ENCODE measurements around the gene CABP2. TPM values are rescaled to one million over a fixed set of nuclear protein-coding genes. Genes with fewer than 3 reads are reported as not detected.

CABP2 gene
- total and polyA plus RNA-seq, 10 of the 15 experiments (the other 5 are each of a cell fraction or from before 2014, with no cell fraction given) = not detected

DNA sequence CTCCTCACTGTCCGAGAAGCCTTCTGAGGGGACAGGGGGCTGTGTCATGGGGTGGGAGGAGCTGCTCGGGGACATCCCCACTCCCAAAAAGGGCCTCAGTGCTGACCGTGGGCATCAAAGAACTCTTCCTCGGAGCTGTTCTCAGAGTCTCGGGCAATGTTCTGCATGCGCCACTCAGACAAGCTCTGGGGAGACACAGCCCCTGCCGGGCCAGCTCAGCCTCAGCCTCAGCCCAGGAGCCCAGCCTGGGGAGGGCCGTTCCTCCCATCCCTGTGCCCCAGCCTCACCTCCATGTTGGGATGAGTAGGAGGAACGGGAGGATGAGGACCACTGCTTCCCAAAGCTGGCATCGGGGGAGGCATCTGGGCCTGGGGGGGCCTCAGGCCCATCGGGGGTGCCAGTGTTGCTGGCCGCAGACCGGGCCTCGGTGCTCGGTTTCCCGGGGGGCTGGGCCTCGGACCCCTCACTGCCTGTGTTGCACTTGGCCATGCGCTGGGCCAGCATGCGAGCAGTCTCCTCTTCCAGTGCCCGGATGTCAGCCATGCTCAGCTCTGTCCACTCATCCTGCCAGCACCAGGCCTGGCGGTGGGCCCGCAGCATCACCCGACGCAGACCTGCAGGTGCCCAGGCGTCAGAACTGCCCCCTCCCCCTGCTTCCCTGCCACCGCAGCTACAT, 23.3 kb downstream of the CABP2 start:
- SMC1A ChIA-PET (ENCODE audit: uncharacterized antibody, unreplicated experiment) = no interaction called here
- BruUV-seq (replicated peaks) = no TSS peak
- RAD21 ChIA-PET (ENCODE audit: unreplicated experiment) = no interaction called here
- Histone ChIP-seq H3K4me3 (no peak overlapping the region), H3K27ac (ENCODE audit: control insufficient read depth, insufficient read depth) (no peak overlapping the region), H2AFZ (ENCODE audit: control insufficient read depth, low read depth, low read length) (no peak overlapping the region), H4K20me1 (ENCODE audit: control insufficient read depth, insufficient read depth) (no peaks in the 10 kb centered on the region; the same call in 1 of the 2 replicates), H3K4me2 (ENCODE audit: control insufficient read depth, insufficient read depth) (no peak overlapping the region), H3K4me1 (ENCODE audit: control insufficient read depth, insufficient read depth, low read length) (peaks cover 3% of the 10 kb centered on the region), H3K79me2 (ENCODE audit: control insufficient read depth, insufficient read depth, low read length) (peaks cover 8% of the 10 kb centered on the region), H3K36me3 (ENCODE audit: control insufficient read depth in 2 of 2, insufficient read depth in 2 of 2, low read length in 1 of 2) (peaks cover 0 to 10% of the 10 kb centered on the region in 2 experiments; a peak in 3 of 4 replicates), H3K9me3 (replicated peaks; ENCODE audit: control insufficient read depth, insufficient read depth, low read length) (no peaks in the 10 kb centered on the region), H3K9ac (ENCODE audit: control insufficient read depth, insufficient read depth, low read length) (no peak overlapping the region), H3K27me3 (replicated peaks in 1 of 2; ENCODE audit: control insufficient read depth in 2 of 2, insufficient read depth in 2 of 2, low read length in 1 of 2) (no peaks in the 10 kb centered on the region)
- TF ChIP-seq RCOR1 (conservative IDR thresholded peaks at IDR 0.05; ENCODE audit: low read depth, low read length) = no peak
- 0 out of 2 replicates have a peak, but pooled peaks have one; percentile 21 for TF ChIP-seq POLR2A (IDR thresholded peaks at IDR 0.05; ENCODE audit: low read depth, low read length)
- TF ChIP-seq, protein P1, sequence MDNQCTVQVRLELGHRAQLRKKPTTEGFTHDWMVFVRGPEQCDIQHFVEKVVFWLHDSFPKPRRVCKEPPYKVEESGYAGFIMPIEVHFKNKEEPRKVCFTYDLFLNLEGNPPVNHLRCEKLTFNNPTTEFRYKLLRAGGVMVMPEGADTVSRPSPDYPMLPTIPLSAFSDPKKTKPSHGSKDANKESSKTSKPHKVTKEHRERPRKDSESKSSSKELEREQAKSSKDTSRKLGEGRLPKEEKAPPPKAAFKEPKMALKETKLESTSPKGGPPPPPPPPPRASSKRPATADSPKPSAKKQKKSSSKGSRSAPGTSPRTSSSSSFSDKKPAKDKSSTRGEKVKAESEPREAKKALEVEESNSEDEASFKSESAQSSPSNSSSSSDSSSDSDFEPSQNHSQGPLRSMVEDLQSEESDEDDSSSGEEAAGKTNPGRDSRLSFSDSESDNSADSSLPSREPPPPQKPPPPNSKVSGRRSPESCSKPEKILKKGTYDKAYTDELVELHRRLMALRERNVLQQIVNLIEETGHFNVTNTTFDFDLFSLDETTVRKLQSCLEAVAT (IDR thresholded peaks at IDR 0.05) = no peak
- TF ChIP-seq RELA (IDR thresholded peaks at IDR 0.05; ENCODE audit: borderline replicate concordance, partially characterized antibody) = no peak
- TF ChIP-seq EP300 (IDR thresholded peaks at IDR 0.05; ENCODE audit: borderline replicate concordance in 1 of 2, control insufficient read depth in 1 of 2, low read depth in 2 of 2, low read length in 2 of 2) = no peak
- FAIRE-seq (no peak), DNase-seq (ENCODE audit: low read depth, low spot score) (no peak), ATAC-seq (no peak)
- POLR2A ChIA-PET = interaction anchor here (0.9 kb wide), 1 partner anchor 11 kb away, joined by 3 read pairs; no protein-coding TSS in a partner anchor
- CTCF ChIA-PET = interaction anchor here (0.6 kb wide), 1 partner anchor 128 kb away, joined by 4 read pairs; no protein-coding TSS in a partner anchor
- intact Hi-C loops (cut with micrococcal nuclease; ENCODE audit: unreplicated experiment) = no loop called here
- in situ Hi-C loops (cut with MboI) = no loop called here
- WGBS (ENCODE audit: insufficient coverage, insufficient replicate concordance, low lambda C conversion rate, missing lambda C conversion rate) = 96% methylated on average over 26 of the region's 26 CpGs
